Measurements from ENCODE around the gene SLC25A46. TPM values are rescaled to one million over a fixed set of nuclear protein-coding genes. Genes with fewer than 3 reads are reported as not detected.

The SLC25A46 gene
- total RNA-seq, 1 experiment from 2014 or later = 121 TPM

DNA sequence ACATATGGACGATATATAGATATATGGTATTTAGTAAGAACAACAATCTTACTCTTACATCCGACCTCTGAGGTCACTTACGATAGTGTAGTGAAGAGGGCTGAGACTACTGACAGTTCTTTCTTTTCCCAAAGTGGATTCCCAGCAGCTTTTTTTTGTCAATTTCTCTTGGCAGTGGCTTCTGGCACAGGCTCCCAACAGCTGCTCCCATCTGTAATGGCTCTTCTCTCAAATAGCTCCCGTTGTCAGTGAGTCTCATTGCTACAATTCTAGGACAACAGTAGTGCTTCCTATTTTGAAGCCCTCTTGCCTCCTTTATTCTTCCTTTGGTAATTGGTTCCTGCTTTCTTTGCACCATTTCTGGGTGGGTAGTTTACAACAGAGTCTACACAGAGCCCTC is 68.4 kb downstream of the SLC25A46 start:
- Histone ChIP-seq H3K27me3 (ENCODE audit: low read length) (no peaks in the 10 kb centered on the region), H3K79me2 (ENCODE audit: low read length) (no peaks in the 10 kb centered on the region), H4K20me1 (ENCODE audit: insufficient read depth, low read depth, low read length) (no peaks in the 10 kb centered on the region), H3K9me2 (replicated peaks; ENCODE audit: insufficient read depth, low read length) (no peaks in the 10 kb centered on the region; the same call in 1 of the 2 replicates), H3K27ac (ENCODE audit: low read length) (no peak overlapping the region), H3K36me3 (ENCODE audit: insufficient read depth, low read length) (no peaks in the 10 kb centered on the region), H3K9ac (ENCODE audit: low read length) (no peak overlapping the region), H3K9me3 (ENCODE audit: low read length) (peaks cover 15% of the 10 kb centered on the region), H3K4me1 (ENCODE audit: low read length) (no peaks in the 10 kb centered on the region), H2AFZ (ENCODE audit: low read length) (no peak overlapping the region), H3K4me3 (ENCODE audit: low read length) (no peak overlapping the region), H3K4me2 (ENCODE audit: low read depth, low read length, poor library complexity, severe bottlenecking) (no peak overlapping the region)
- no peak for DNase-seq

DNA sequence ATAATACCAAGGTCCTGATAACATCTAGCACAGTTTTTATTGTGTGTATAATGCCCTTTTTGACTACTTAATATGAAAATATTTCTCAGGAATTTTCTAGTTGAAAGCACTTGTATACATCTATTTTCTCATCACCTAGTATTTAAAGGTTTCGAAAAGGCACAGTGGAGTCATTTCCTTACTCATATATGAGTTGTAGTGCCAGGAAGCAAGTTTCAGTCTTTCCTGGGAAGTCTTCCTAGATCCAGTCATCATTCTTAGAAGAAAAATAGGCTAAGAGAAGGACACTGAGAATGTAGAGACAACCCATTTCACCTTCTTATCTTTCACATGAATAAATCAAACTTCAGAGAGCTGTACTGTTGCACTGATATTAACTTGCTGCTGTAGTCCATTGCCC is 70.2 kb downstream of the SLC25A46 start:
- no peaks in the 10 kb centered on the region for H3K36me3 ChIP-seq (ENCODE audit: insufficient read depth, low read length)
- H3K79me2 ChIP-seq (ENCODE audit: low read length) = no peaks in the 10 kb centered on the region
- no peak overlapping the region for H3K4me2 ChIP-seq (ENCODE audit: low read depth, low read length, poor library complexity, severe bottlenecking)
- no peak overlapping the region for H3K4me3 ChIP-seq (ENCODE audit: low read length)
- no peak for DNase-seq
- no peak overlapping the region for H2AFZ ChIP-seq (ENCODE audit: low read length)
- no peaks in the 10 kb centered on the region for H4K20me1 ChIP-seq (ENCODE audit: insufficient read depth, low read depth, low read length)
- no peaks in the 10 kb centered on the region for H3K27me3 ChIP-seq (ENCODE audit: low read length)
- H3K4me1 ChIP-seq (ENCODE audit: low read length) = no peaks in the 10 kb centered on the region
- H3K9me3 ChIP-seq (ENCODE audit: low read length) = 0 out of 2 replicates have a peak, but pooled peaks cover 3% of the 10 kb centered on the region
- no peak overlapping the region for H3K27ac ChIP-seq (ENCODE audit: low read length)
- H3K9me2 ChIP-seq (replicated peaks; ENCODE audit: insufficient read depth, low read length) = peaks cover 3% of the 10 kb centered on the region; the same call in 1 of the 2 replicates
- H3K9ac ChIP-seq (ENCODE audit: low read length) = no peak overlapping the region

Other genes with a start within 250 kb of the SLC25A46 start
- 4.2 and 4.3 TPM in 2 replicates for gene TMEM232, start 12.3 kb upstream of the SLC25A46 start, total RNA-seq (2014; rRNA removed; shearing (Covaris generic); ENCODE audit: low replicate concordance)

Measured in Karpas-422 (cell line).